Suppressor macrophage (primary cell): ENCODE data around the gene CCL11.
"Not testable (repeated sequence)": the region's sequence is repeated elsewhere in the genome, so short reads cannot be mapped to it uniquely, and the experiment has no call there.

Experiments used
- DNase-seq, 4 experiments: peaks; one replicate each; pipeline ENCODE4 v3.0.0-alpha.2; 2020 to 2022

Gene CCL11

GRCh38 chr17:34308371-34308770 lies 22.8 kb downstream of the CCL11 start:
- DNase-seq = peak; percentile 27 to 81 (median 62)

GRCh38 chr17:34311291-34311690 lies 25.7 kb downstream of the CCL11 start:
- no peak for DNase-seq

DNA sequence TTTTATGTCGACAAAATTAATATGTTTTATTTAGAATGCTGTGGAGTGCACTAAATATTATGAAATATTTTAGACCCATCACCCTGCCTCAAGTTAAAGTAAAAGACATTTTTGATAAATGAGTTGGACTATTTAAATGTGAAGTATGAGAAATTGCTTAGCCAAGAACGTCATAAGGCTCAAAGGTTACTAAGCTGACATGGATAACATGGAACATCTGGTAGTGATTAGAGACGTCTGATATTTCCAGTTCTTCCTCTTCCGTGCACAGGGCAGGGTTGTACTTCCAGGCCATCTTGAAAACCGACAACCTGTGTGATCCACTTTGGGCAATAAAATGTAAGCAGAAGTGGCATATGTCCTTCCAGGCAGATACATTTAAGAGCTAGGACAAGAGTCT lies 26.5 kb downstream of the CCL11 start:
- DNase-seq = no peak

DNA sequence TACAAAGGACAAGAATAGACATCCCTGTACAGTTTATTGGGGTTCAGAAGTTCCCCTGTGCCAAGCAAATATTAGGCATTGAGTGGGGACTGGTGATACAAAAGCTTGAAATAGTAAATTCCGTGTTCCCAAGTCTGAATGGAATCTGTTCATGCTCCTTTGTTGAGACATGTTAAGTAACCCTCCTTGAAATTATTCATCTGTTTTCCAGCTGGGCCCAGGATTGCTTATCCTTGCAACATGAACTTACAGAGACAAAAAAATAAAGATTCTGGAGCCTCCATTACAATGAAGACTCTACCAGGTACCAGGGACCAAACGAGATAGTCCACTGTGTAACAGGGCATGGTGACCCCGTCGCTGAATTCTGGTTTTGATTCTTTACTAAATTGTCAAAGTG lies 27.6 kb downstream of the CCL11 start:
- no peak for DNase-seq

GRCh38 chr17:34314279-34314678 lies 28.7 kb downstream of the CCL11 start:
- peak; percentile 49 to 82 (median 67) for DNase-seq

DNA sequence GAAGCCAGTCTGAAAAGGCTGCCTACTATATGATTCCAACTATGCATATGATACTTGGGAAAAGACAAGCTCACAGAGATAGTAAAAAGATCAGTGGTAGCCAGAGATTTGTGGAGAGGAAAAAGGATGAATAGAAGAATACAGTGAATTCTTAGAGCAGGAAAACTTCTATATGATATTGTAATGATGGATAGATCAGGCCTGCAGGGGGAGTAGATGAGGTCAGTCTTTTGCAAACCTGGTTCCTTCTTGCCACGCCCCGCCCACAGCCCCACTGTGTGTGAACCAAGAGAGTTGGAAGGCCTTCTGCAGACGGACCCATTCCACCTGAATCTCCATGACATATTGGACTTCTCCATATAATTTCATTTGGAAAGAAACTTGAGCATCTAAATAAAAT lies 32.9 kb downstream of the CCL11 start:
- peak; percentile 37 to 80 (median 65) for DNase-seq

DNA sequence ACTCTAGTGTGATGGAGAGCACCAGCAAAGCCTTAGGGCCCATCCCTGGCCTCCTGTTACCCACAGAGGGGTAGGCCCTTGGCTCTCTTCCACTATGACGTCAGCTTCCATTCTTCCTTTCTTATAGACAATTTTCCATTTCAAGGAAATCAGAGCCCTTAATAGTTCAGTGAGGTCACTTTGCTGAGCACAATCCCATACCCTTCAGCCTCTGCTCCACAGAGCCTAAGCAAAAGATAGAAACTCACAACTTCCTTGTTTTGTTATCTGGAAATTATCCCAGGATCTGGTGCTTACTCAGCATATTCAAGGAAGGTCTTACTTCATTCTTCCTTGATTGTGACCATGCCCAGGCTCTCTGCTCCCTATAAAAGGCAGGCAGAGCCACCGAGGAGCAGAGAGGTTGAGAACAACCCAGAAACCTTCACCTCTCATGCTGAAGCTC lies 33.5 kb downstream of the CCL11 start, which contains the start of gene CCL8:
TSS of gene CCL8 (plus strand) at position 397 of the 445 bp plus-strand sequence. CDS start 67 bp downstream, outside the sequence.
- peak; percentile 29 to 62 (median 50) for DNase-seq

GRCh38 chr17:34321964-34322363 lies 36.4 kb downstream of the CCL11 start:
- peak in 1 of 4 experiments; percentile 16 for DNase-seq

DNA sequence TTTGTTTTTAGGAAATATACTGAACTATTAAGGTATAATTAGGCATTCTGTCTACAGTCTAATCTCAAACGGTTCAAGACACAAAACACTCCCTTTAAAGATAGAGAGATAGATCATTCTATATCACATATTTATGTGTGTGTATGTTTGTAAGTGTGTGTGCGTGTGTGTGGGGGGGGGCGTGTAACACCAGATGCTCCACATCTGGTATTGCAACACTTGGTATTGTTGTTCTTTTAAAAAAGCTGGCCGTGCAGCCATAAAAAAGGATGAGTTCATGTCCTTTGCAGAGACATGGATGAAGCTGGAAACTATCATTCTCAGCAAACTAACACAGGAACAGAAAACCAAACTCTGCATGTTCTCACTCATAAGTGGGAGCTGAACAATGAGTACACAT lies 42.0 kb downstream of the CCL11 start:
- DNase-seq = not testable (repeated sequence)

GRCh38 chr17:34337701-34338100 lies 52.2 kb downstream of the CCL11 start:
- DNase-seq = no peak
